HUDEP-2 (cell line): Measurements from ENCODE around the gene TBPL1.

Experiments
- DNase-seq, 76 experiments: peaks; one replicate each; lab custom pipeline; 2025; ENCODE audit not compliant: unreplicated experiment in 76 of 76; lab: John Stamatoyannopoulos, UW

Gene TBPL1

GRCh38 chr6:134034961-134035822, 82.2 kb downstream of the TBPL1 start:
- DNase-seq, result no peak

- DNase-seq, result no peak
Observed at GRCh38 chr6:134035823-134036296, 82.8 kb downstream of the TBPL1 start.

DNA sequence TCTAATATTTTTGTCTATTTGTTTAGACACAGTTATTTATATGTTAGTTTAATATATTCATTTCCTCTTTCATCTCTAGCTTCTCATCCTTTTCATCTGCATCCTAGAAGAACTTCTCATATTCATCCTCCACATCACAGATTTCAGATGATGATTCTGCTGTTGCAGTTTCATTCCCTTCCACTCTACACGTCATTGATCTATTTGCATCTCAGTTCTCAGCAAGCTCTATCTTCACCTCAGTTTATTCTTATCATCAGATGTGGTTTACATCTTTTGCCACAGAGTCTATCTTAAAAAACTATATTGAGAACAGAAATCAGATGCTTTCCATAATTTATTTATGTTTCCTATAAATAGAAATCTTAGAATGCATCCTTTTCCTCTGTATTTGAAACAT, 86.1 kb downstream of the TBPL1 start:
- DNase-seq, result no peak
